Loucy (cell line): ENCODE data around the gene RAD51B.

ENCODE experiments used
- H2AFZ ChIP-seq: fragments of 200-600 bp; sonication (generic); 2 replicates; pipeline ENCODE4 v1.6.0; 2016; ENCODE audit warnings: antibody characterized with exemption, mild to moderate bottlenecking, low read length, moderate library complexity
- H3F3A ChIP-seq: fragments of 200-600 bp; 2 replicates; pipeline ENCODE4 v1.6.0; 2016; ENCODE audit warnings: antibody characterized with exemption, low read depth, mild to moderate bottlenecking
- H3K27me3 ChIP-seq: fragments of 200-600 bp; sonication (generic); 2 replicates; pipeline ENCODE4 v1.6.1; 2014; ENCODE audit warnings: low read length, mild to moderate bottlenecking; ENCODE audit not compliant: insufficient read depth, poor library complexity, severe bottlenecking
- H3K36me3 ChIP-seq: fragments of 200-600 bp; sonication (generic); 2 replicates; pipeline ENCODE4 v1.6.1; 2016; ENCODE audit warnings: low read length; ENCODE audit not compliant: insufficient read depth
- H3K4me1 ChIP-seq: fragments of 200-600 bp; sonication (generic); 2 replicates; pipeline ENCODE4 v1.5.1; 2014; ENCODE audit warnings: low read length, mild to moderate bottlenecking; ENCODE audit not compliant: insufficient read depth, poor library complexity, severe bottlenecking
- H3K4me2 ChIP-seq: fragments of 200-600 bp; sonication (generic); 2 replicates; pipeline ENCODE4 v1.6.0; 2014; ENCODE audit warnings: antibody characterized with exemption, low read length, low read depth, mild to moderate bottlenecking; ENCODE audit not compliant: poor library complexity, severe bottlenecking
- H3K4me3 ChIP-seq: fragments of 200-600 bp; sonication (generic); 2 replicates; pipeline ENCODE4 v1.5.1; 2014; ENCODE audit warnings: low read length, mild to moderate bottlenecking, mixed read lengths; ENCODE audit not compliant: poor library complexity, severe bottlenecking
- H3K79me2 ChIP-seq: fragments of 200-600 bp; sonication (generic); 2 replicates; pipeline ENCODE4 v1.6.1; 2014; ENCODE audit warnings: low read length; ENCODE audit not compliant: insufficient read depth
- H3K9ac ChIP-seq: fragments of 200-600 bp; sonication (generic); 2 replicates; pipeline ENCODE4 v1.6.0; 2014; ENCODE audit warnings: mild to moderate bottlenecking, low read depth, low read length, moderate library complexity; ENCODE audit not compliant: poor library complexity, severe bottlenecking
- H3K9me2 ChIP-seq: fragments of 200-600 bp; sonication (generic); replicated peaks from 2 replicates; pipeline ENCODE4 v1.6.1; 2016; ENCODE audit warnings: low read depth, low read length, mixed read lengths
- H3K9me3 ChIP-seq: fragments of 200-600 bp; sonication (generic); 2 replicates; pipeline ENCODE4 v1.6.1; 2014; ENCODE audit warnings: mild to moderate bottlenecking, antibody characterized with exemption, low read length, low read depth; ENCODE audit not compliant: insufficient read depth
- H4K20me1 ChIP-seq: fragments of 200-600 bp; sonication (generic); 2 replicates; pipeline ENCODE4 v1.6.0; 2014; ENCODE audit warnings: antibody characterized with exemption, low read length, mild to moderate bottlenecking; ENCODE audit not compliant: insufficient read depth, poor library complexity, severe bottlenecking
- EZH2phosphoT487 ChIP-seq: fragments of 200-600 bp; IDR thresholded peaks from 2 replicates; pipeline ENCODE4 v1.6.1; 2018; ENCODE audit warnings: antibody characterized with exemption, mild to moderate bottlenecking, moderate library complexity, borderline replicate concordance
- TF ChIP-seq, protein P1 (sequence below): fragments of 200-600 bp; sonication (generic); conservative IDR thresholded peaks from 2 replicates; pipeline ENCODE4 v1.5.1; 2014; ENCODE audit warnings: mild to moderate bottlenecking, antibody characterized with exemption, low read length

The RAD51B gene

DNA sequence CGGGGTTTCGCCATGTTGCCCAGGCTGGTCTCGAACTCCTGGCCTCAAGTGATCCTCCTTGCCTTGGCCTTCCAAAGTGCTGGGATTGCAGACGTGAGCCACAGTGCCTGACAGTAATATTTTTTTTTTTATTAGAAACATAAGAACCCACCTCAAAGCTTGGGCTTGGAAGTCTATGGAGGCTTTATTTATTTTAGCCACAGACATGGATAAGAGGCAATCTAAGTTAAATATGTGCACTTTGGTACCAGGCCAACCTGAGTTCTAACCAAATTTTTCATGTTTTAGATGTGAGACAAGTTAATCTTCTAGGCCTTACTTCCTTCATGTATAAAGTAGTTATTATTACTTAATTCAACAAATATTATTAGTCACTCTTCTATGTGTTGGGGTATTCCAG, 96.9 kb downstream of the RAD51B start:
- no peaks in the 10 kb centered on the region for H3F3A ChIP-seq
- H3K9ac ChIP-seq: no peak overlapping the region
- H3K4me2 ChIP-seq: no peak overlapping the region
- no peak overlapping the region for H3K4me3 ChIP-seq
- no peaks in the 10 kb centered on the region for H3K27me3 ChIP-seq
- H3K4me1 ChIP-seq: peaks cover 3% of the 10 kb centered on the region
- no peaks in the 10 kb centered on the region for H3K9me3 ChIP-seq
- no peak overlapping the region for H2AFZ ChIP-seq
- H3K9me2 ChIP-seq: no peaks in the 10 kb centered on the region
- H3K36me3 ChIP-seq: no peaks in the 10 kb centered on the region
- H3K79me2 ChIP-seq: no peaks in the 10 kb centered on the region
- H4K20me1 ChIP-seq: no peaks in the 10 kb centered on the region
- TF ChIP-seq EZH2phosphoT487: no peak

DNA sequence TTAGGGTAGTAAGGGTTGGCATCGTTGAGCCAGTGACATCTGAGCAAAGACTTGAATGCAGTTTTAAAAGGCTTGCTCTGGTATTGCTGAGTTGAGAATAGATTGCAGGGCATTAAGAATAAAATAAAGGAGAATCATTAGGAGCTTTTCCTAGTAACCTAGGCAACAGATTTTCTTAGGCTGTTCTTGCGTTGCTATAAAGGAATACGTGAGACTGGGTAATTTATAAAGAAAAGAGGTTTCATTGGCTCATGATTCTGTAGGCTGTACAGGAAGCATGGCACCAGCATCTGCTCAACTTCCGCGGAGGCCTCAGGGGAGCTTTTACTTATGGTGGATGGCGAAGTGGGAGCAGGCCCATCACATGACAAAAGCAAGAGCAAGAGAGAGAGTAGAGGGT, 97.4 kb downstream of the RAD51B start:
- H3K9me3 ChIP-seq: no peaks in the 10 kb centered on the region
- no peak overlapping the region for H3K4me2 ChIP-seq
- H3K9ac ChIP-seq: no peak overlapping the region
- H4K20me1 ChIP-seq: no peaks in the 10 kb centered on the region
- H3K9me2 ChIP-seq: no peaks in the 10 kb centered on the region
- H3K36me3 ChIP-seq: no peaks in the 10 kb centered on the region
- no peak overlapping the region for H3K4me3 ChIP-seq
- no peaks in the 10 kb centered on the region for H3F3A ChIP-seq
- no peak overlapping the region for H2AFZ ChIP-seq
- H3K79me2 ChIP-seq: no peaks in the 10 kb centered on the region
- H3K4me1 ChIP-seq: no peaks in the 10 kb centered on the region
- no peak for TF ChIP-seq EZH2phosphoT487
- TF ChIP-seq, protein P1, sequence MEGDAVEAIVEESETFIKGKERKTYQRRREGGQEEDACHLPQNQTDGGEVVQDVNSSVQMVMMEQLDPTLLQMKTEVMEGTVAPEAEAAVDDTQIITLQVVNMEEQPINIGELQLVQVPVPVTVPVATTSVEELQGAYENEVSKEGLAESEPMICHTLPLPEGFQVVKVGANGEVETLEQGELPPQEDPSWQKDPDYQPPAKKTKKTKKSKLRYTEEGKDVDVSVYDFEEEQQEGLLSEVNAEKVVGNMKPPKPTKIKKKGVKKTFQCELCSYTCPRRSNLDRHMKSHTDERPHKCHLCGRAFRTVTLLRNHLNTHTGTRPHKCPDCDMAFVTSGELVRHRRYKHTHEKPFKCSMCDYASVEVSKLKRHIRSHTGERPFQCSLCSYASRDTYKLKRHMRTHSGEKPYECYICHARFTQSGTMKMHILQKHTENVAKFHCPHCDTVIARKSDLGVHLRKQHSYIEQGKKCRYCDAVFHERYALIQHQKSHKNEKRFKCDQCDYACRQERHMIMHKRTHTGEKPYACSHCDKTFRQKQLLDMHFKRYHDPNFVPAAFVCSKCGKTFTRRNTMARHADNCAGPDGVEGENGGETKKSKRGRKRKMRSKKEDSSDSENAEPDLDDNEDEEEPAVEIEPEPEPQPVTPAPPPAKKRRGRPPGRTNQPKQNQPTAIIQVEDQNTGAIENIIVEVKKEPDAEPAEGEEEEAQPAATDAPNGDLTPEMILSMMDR: no peak
- no peaks in the 10 kb centered on the region for H3K27me3 ChIP-seq

- Histone ChIP-seq H3K79me2 (no peaks in the 10 kb centered on the region), H3K27me3 (no peaks in the 10 kb centered on the region), H3K9me2 (no peaks in the 10 kb centered on the region), H3K36me3 (no peaks in the 10 kb centered on the region), H3K9ac (no peak overlapping the region), H3K9me3 (no peaks in the 10 kb centered on the region), H3F3A (no peaks in the 10 kb centered on the region), H3K4me2 (no peak overlapping the region), H2AFZ (no peak overlapping the region), H3K4me3 (no peak overlapping the region), H3K4me1 (no peaks in the 10 kb centered on the region), H4K20me1 (no peaks in the 10 kb centered on the region)
- TF ChIP-seq EZH2phosphoT487: no peak
- TF ChIP-seq, protein P1: no peak
Observed at GRCh38 chr14:67918838-67919237, 99.3 kb downstream of the RAD51B start.

DNA sequence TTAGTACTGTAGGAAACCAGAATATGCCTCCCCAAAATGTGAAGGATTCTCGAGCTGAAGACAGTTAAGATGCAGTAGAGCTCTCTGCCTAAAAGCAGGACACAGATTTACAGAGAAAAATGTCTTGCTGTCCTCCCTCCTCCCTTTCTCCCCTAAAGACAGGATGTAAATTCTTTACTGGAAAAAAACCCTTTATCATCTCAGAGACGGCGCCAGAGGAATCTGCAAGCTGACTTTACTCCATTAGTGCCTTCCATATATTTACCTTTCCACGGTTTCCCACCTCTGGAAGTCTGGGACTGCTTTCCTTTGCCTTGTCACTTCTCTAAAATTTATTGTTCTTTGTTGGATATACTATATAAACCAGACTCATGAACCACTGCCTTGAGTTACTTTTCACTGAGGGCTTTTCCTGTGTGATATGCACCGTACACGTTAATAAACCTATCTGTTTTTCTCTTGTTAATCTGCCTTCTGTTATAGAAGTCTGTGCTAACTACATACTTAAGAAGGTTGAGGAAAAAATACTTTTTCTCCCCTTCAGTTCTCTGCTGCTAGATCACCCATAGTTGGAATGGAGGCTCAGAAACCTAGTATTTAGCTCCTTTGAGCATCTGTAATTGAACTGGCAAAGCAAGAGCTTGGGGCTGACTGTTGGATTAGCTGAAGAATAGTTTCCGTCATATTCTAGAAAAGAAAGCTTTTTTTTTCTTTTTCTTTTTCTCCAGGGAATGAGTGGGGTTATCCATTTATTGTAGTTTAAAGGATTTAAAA, 99.9 kb downstream of the RAD51B start:
- Histone ChIP-seq H2AFZ (no peak overlapping the region), H3K4me3 (no peak overlapping the region), H3K4me2 (no peak overlapping the region), H3K79me2 (no peaks in the 10 kb centered on the region), H3F3A (no peaks in the 10 kb centered on the region), H3K9ac (no peak overlapping the region), H3K9me2 (no peaks in the 10 kb centered on the region), H3K4me1 (no peaks in the 10 kb centered on the region), H3K27me3 (no peaks in the 10 kb centered on the region), H4K20me1 (no peaks in the 10 kb centered on the region), H3K9me3 (no peaks in the 10 kb centered on the region), H3K36me3 (no peaks in the 10 kb centered on the region)
- no peak for TF ChIP-seq EZH2phosphoT487
- TF ChIP-seq, protein P1: no peak
